ENCODE results near the gene NUAK2. TPM values are rescaled to one million over a fixed set of nuclear protein-coding genes. Genes with fewer than 3 reads are reported as not detected.
"Not testable (repeated sequence)": the region's sequence is repeated elsewhere in the genome, so short reads cannot be mapped to it uniquely, and the experiment has no call there.

The NUAK2 gene
- not detected for polyA plus RNA-seq (2012; ENCODE audit: insufficient read depth, insufficient read length)

DNA sequence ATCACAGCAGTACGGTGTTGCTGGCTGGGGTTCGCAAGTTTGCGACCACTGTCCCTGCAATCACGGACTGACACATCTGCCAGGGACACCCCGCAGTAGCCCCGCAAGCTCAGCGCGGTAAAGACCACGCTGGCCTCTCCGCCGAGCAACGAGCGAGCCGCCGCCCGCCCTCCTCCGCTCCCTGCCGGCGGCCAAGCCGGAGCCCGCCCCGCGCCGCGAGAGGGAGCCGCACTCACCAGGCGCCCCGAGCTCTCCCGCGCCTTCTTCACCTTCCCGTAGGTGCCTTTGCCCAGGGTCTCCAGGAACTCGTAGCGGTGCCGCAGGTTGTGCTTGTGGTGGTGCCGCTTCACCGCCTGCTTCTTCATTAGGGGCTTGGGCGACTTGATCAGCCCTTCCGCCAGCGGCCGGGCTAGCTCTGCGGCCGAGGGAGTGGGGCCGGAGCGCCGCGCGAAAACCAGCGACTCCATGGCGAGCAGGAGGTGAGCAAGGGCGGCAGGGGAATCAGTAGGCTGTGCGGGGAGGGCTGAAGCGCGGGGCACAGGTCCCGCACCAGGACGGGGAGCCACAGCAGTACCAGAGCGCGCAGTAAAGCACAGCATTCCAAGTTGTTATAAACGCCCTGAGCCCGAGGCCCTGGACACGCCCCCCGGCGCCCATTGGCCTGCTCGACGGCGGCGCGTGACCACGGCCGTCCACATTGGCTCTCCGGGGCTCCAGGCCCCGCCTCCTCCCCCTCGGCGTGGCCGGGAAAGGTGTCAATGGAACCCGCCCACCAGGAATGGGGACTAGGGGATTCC lies at the start of gene NUAK2:
TSS of gene NUAK2 (minus strand) at position 584 of the 797 bp plus-strand sequence. CDS start at position 467, 117 bp downstream.
- H3K4me3 ChIP-seq (ENCODE audit: low read length) = no peak within 1 kb of the TSS
- DNase-seq (ENCODE audit: low read depth, low spot score) = no peak

DNA sequence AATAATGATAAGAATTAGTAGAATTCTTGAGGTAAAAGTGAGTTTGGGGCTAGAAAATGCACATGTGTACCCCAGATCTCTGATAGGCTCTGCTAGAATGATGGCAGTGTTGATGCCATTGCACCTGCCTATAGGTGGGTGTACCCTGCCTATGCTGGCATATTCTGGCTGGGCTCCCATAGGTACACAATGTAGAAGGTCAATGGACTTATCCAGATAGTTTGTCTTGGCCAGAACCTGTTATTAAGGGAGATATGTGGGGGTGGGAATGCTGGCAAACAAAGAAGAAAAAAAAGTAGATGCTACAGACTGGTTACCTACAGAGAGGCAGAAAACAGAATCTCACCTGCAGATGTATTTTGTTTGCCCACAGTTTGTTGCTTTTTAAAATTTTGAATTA lies 49.2 kb upstream of the NUAK2 start:
- H3K4me3 ChIP-seq (ENCODE audit: low read length) = no peak overlapping the region
- no peak for DNase-seq (ENCODE audit: low read depth, low spot score)

DNA sequence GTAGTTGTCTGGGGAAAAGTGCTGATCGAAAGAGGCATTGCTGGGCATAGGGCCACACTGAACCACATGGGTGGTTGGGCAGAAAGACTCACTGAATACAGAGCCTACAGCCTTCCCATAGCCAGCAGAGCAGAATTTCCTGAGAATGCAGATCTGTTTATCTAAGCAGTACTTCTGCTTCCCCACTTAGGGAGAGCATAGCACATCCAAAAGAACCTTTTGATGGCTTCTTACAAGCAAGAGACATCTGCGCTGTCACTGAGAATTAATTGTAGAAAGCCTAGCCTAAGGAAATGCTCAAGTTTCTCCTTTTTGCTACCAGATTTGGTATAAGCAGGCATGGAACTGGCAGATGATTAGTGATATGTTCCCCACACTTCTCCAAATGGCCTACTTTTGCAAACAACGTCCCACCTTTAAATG lies 48.2 kb upstream of the NUAK2 start:
- DNase-seq (ENCODE audit: low read depth, low spot score) = no peak
- no peak overlapping the region for H3K4me3 ChIP-seq (ENCODE audit: low read length)

DNA sequence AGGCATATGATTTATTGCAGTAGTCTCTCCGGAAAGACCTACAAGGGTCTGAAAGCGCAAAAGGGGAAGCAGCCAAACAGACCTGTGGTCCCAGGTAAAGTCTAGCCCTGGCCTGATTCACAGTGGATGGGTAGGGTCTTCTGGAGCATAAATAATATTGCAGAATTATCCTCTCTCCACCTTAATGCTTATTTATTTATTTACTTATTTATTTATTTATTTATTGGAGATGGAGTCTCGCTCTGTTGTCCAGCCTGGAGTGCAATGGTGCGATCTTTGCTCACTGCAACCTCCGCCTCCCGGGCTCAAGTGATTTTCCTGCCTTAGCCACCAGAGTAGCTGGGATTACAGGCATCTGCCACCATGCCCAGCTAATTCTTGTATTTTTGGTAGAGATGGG lies 46.9 kb upstream of the NUAK2 start:
- no peak for DNase-seq (ENCODE audit: low read depth, low spot score)
- no peak overlapping the region for H3K4me3 ChIP-seq (ENCODE audit: low read length)

DNA sequence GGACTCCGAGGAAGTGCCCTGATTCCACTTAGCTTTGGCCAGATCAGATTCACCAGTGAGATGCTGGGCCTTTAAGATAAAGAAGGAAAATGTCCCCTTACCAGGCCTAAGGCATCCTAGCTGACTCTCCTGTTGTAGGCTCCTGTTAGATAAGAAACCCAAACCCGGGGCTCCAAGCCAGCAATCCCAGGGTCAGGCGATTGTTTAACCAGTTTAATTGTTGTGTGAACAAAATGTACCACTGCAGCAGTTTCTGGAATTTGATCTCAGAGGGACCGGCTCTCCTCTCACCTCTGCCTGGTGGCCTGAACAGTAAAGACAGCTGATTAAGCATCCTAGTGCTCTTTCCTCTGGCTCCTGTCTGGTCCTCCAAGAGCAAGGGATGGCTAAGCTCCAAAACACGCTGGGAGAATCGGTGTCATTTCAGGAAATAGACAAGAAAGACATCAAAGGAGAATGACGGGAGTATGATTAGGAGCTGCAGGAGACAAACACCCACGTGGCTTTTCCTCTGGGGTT lies 44.5 kb upstream of the NUAK2 start:
- no peak overlapping the region for H3K4me3 ChIP-seq (ENCODE audit: low read length)
- no peak for DNase-seq (ENCODE audit: low read depth, low spot score)

DNA sequence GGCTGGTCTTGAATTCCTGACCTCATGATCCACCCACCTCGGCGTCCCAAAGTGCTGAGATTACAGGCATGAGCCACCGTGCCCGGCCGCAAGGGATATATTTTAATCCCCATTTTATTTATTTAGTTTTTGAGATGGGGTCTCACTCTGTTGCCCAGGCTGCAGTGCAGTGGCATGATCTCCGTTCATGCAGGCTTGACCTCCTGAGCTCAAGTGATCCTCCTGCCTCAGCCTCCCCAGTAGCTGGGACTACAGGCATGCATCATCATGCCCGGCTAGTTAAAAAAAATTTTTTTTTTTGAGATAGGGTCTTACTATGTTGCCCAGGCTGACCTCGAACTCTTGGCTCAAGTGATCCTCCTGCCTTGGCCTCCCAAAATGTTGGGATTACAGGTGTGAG lies 43.5 kb upstream of the NUAK2 start:
- DNase-seq (ENCODE audit: low read depth, low spot score); H3K4me3 ChIP-seq (ENCODE audit: low read length): not testable (repeated sequence)

DNA sequence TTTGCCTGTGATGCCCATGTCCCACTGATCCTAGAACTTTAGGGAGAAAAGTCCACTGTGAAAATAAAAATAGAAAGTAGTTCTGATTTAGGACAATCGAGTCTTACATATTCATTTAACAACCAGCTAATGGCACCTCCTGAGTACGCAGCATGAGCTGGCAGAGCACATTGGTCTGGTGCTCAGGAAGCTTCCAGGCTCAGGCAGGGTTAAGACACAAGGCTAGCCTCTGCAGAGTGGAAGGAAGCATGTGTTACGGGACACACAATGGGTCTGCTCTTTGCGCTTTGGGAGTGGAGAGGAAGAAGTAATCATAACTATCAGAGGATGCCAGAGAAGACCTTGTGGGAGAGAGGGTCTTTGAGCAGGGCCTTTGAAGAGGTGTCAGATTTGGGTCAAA lies 39.3 kb upstream of the NUAK2 start:
- DNase-seq (ENCODE audit: low read depth, low spot score) = no peak

DNA sequence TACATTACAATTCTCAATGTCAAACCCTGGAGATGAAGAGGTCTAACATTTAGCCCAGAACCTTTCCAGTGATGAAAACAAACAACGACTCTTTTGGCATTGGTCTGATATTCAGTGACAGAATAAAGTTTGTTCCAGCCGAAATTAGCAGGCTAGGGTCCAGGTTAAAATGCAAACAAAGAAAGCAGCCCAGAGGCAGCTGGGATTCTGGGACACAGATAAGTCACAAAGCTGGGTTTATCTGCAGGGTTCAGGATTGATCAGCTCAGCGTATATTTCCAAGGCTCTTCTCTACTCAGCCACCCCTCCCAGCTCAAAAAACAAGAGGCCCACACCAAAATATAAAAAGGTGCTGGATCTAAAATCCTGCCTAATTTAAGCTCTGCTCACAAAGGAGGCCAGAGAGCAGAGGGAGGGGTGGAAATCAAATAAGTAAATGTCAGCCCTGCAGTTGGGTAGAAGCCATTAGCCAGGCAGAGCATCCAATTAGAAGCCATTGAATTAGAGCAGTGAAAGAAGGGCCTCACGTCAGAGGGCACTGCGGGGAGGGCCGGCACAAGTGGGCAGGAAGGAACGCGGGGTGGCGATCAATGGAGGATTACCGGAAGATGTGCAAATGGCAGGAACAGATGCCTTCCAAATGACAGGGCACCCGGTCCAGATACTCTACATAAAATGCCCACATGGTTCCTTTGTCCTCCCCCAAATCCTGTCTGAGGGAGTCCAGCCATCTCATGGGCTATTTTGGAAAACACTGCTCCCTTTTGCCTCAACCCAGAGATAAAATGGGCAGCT lies 38.4 kb upstream of the NUAK2 start:
- no peak for DNase-seq (ENCODE audit: low read depth, low spot score)

More for the DNA sequence above, 39.3 kb upstream of the NUAK2 start:
- no peak overlapping the region for H3K4me3 ChIP-seq (ENCODE audit: low read length)

DNA sequence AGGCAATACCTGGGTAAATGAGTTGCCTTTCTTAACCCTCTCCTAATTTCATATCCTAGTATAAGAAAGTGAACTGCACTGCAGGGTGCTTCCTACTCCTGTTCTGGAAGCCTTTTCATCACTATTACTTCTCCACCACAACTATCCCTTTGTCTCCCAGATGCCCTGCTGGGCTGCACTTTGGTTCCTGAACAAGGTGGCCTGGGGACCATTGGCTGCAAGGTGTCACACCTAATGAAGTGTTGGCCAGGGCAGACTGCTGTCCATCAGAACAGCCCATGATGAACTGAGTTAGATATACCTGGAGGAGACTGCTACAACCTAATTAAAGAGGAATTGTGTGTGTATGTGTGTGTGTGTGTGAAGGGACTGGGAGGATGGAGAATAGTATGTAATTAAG lies 37.0 kb upstream of the NUAK2 start:
- no peak for DNase-seq (ENCODE audit: low read depth, low spot score)
- H3K4me3 ChIP-seq (ENCODE audit: low read length) = no peak overlapping the region

More for the DNA sequence above, 38.4 kb upstream of the NUAK2 start:
- H3K4me3 ChIP-seq (ENCODE audit: low read length) = no peak overlapping the region

DNA sequence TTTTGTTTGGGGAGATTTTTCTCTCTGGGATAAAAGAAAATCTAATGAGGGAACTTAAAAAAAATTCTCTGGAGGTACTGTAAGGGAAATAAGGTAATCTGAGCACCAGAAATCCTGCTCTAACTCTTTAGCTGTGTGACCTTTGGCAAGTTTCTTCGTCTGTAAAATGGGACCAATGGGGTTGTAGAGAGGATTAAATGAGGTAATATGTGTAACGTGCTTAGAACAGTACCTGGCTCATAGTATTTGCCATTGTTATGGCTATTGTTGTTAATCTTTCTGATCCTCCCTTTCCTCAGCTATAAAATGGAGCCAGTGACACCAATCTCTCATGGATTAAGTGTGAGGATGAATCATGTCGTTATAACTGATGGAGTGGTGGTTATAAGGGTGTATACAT lies 36.0 kb upstream of the NUAK2 start:
- DNase-seq (ENCODE audit: low read depth, low spot score) = no peak
- H3K4me3 ChIP-seq (ENCODE audit: low read length) = no peak overlapping the region

DNA sequence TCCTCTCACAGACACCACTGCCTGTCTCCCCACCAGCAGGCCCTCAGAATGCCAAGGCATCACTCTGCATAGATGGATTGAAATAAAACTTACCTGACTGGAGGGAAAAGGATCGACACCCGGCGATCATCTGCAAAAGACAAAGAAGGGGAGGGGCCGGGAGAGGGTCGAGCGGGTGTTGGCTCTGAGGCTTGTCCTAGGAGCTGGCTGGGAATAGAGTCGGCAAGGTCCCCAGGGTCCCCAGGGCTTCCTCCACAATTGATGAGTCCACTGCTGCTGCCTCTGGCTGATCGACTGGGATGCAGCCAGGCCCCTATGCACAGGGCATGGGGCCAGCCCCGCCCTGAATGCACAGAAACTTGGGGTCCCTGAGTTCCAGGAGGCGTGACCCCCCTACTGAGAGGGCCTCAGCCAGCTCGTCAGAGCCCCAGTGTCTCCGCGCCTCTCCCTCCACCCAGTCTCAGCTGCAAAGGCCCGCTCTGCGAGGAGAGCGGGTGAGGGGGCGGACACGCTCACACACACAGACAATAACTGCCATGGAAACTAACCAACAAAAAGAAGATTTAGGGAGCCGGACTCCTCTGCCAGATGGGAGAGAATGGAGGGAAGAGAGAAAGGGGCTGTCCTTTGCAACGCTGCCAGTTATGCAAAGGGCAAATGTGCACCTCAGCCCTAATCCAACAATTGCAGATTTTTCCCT lies 35.0 kb upstream of the NUAK2 start, which contains the start of gene KLHDC8A:
TSS of gene KLHDC8A (minus strand) at position 483 of the 700 bp plus-strand sequence. CDS start 13,318 bp downstream, outside the sequence.
- H3K4me3 ChIP-seq (ENCODE audit: low read length) = no peak within 1 kb of the TSS
- DNase-seq (ENCODE audit: low read depth, low spot score) = no peak

DNA sequence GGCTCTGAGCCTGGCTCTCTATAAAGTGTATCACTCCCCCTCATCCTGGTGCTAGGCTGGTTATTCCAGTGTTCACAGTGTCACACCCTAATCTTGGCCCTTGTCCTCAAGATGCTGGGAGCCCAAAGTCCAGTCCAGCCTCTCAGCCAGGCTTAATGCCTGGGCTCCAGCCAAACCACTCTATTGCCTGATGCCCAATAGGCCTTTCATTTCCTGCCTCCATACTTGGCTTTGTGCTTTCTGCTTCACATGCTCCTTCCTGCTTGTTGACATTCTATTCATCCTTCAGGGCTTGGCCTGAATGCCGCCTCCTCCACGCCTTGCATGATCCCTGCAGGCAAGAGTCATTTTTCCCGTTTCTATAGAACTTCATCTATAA lies 33.5 kb upstream of the NUAK2 start:
- no peak overlapping the region for H3K4me3 ChIP-seq (ENCODE audit: low read length)
- DNase-seq (ENCODE audit: low read depth, low spot score) = no peak

DNA sequence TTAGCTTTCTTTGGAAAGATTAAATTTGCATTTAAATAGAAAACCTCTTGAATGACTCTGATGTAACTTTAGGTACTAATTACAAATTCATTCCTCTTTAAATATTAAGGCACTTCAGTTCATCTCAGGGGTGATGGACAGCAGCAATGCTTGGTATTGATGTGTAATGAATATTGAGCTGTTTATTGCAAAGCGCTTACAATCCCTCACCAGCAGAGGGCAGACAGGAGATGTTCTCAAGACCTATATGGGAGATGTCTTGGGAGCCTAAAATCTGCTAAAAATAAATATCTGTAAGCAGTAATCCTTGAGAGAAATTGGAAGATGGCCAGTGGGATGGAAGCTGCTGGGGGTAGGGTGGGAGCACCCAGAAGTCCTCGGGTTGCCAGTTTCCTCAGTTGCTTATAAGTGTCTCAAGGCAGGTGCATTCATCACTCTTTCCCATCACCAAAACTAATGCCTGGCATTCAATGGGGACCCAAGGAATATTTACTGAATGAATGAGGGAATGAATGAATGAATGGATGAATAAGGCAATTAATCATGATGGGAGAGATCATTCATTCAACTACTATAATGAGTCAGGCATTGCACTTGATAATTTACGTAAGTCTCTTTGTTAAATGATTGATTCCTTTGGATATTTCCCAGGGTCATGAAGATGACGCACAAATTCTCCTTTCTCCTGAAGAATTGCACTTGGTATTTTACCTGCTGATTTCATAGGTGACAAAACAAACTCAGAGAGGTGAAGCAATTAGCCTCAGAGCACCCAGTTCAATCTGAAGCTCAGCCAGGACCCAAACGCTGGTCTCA lies 32.9 kb upstream of the NUAK2 start:
- DNase-seq (ENCODE audit: low read depth, low spot score) = peak; percentile 58
- H3K4me3 ChIP-seq (ENCODE audit: low read length) = no peak overlapping the region

DNA sequence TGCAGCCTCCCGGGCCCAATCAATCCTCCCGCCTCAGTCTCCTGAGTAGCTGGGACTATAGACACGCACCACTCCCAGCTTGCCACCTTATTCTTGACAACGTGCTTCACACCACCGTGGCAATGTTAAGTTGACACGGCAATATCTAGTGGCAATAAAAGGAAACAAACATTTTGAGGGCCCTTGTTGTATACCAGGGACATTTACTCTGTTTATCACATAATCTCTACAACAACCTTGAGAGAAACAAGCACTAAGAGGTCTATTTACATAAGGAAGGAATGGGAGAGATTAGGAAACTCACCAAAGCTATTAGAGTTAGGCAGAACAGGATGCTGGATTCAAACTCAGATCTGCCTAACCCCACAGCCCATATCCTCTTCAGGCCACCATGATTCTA lies 32.1 kb upstream of the NUAK2 start:
- no peak for DNase-seq (ENCODE audit: low read depth, low spot score)
- H3K4me3 ChIP-seq (ENCODE audit: low read length) = no peak overlapping the region

DNA sequence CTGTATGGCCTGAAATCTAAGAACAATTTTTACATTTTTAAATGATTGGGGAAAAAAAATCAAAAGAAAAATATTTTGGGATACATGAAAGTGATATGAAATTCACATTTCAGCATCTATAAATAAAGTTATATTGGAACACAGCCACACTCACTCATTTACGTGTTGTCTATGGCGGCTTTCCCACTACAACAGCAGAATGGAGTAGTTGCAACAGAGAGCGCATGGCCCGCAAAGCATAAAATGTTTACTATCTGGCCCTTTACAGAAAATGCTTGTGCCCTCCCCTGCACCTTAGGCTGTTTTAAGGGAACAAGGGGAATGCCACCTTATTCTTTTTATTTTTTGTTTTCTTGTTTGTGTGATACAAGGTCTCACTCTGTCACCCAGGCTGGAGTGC lies 31.6 kb upstream of the NUAK2 start:
- H3K4me3 ChIP-seq (ENCODE audit: low read length) = no peak overlapping the region
- DNase-seq (ENCODE audit: low read depth, low spot score) = no peak

DNA sequence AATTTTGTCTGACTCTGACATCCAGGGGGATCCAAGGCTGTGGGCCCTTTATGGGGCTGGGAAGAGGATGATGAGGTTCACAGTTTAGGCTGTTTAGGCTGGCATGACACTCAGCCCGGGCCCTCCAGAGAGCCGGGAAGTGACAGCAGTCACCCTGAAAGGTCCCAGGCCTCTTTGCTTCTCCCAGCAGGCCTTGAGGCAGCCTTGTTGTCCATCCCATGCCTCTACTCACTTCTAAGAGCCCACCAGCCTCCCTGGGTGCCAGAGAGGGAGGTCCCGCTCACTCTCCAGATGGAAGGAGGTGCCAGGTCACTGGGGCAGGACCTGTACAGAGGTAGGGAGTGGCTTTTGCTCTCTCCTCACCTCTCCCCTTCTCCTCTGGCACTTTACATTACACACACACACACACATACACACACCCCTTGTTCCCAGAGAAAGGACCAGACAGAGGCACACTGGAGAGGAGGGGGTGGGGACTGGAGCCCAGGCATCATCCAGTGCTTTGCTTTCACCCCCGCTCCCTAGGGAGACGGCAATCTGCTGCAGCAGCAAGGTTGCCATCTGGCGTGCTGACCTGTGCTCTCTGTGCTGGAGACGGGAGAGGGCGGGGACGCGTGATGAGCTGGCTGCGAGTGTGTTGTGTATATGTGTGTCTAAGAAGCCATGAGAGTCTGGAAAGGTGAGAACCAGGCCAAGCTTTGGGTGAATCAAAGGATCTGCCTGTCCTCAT lies 30.6 kb upstream of the NUAK2 start:
- H3K4me3 ChIP-seq (ENCODE audit: low read length) = no peak overlapping the region
- DNase-seq (ENCODE audit: low read depth, low spot score) = no peak

DNA sequence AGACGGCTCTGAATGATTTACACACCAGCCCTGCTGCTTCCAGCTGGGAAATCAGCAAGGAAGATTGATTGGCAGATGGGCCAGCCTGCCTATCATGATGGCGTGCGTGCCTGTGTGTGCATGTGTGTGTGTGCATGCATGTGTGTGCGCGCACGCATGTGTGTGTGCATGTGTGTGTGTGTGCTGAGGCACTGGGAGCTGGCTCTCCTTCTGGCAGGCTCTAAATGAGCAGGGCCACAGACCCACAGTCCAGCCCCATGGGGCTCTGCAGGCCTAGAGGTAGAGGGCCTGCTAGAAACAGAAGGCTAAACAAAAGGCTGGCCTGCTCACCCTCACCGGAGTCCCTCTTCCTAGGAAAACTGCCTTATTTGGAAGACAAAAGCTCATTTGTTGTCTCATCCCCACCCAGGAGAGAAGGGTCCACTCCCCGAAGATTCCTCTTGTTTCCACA lies 29.2 kb upstream of the NUAK2 start:
- DNase-seq (ENCODE audit: low read depth, low spot score) = no peak
- H3K4me3 ChIP-seq (ENCODE audit: low read length) = no peak overlapping the region

DNA sequence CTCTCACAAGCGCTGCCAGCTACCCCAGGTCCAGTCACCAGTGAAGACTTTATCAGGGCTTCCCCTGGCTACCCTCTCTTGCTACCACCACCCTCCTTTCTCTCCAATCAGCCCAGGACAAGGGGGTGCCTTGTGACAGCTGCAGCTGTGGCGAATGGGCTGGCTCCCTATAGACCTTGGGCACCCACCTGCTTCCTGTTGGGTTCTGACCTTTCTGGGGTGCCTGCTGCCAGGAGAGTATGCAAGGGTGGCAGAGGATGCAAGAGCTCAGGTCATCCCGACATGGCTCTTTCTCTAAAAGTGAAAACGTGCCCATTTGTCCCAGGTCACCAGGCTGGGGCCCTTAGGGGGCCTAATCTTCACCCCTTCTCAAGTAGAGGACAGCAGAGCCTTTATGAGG lies 28.6 kb upstream of the NUAK2 start:
- DNase-seq (ENCODE audit: low read depth, low spot score) = no peak
- no peak overlapping the region for H3K4me3 ChIP-seq (ENCODE audit: low read length)
